Ovary (tissue), 9 donors: Measurements from ENCODE around the gene CD8A. TPM values are rescaled to one million over a fixed set of nuclear protein-coding genes. Genes with fewer than 3 reads are reported as not detected.

Experiments
- DNase-seq, 5 donors: peaks; one replicate each; pipeline ENCODE4 v3.0.0-alpha.2; 2019 to 2020
- H3K27ac ChIP-seq, 2 donors: fragments of 200-600 bp; one replicate each; pipeline versions ENCODE4 v1.5.1 to v1.8.0; 2019 to 2022
- H3K27me3 ChIP-seq: fragments of 200-600 bp; one replicate; pipeline ENCODE4 v1.8.0; 2022
- H3K36me3 ChIP-seq: fragments of 200-600 bp; sonication (generic); one replicate; pipeline ENCODE4 v1.5.1; 2019
- H3K4me1 ChIP-seq: one replicate; pipeline ENCODE4 v1.8.1; 2013; ENCODE audit warnings: mild to moderate bottlenecking, moderate library complexity; ENCODE audit not compliant: insufficient read depth
- H3K4me3 ChIP-seq: fragments of 200-600 bp; sonication (generic); one replicate; pipeline ENCODE4 v1.5.1; 2017
- H3K9me3 ChIP-seq, 2 donors: fragments of 200-600 bp in 1 of 2; sonication (generic) in 1 of 2; one replicate each; pipeline versions ENCODE4 v1.5.1 to v1.8.1; 2013 to 2019; ENCODE audit warnings: mild to moderate bottlenecking in 1 of 2, moderate library complexity in 1 of 2
- CTCF ChIP-seq, 3 donors: fragments of 450-650 bp in 2 of 3; fragments of 200-600 bp in 1 of 3; IDR thresholded peaks; one replicate each; pipeline versions ENCODE4 v1.5.1 to v1.8.0; 2016 to 2022; ENCODE audit warnings: antibody characterized with exemption in 3 of 3, mild to moderate bottlenecking in 1 of 3
- EP300 ChIP-seq: sonication (generic); formaldehyde crosslinking; IDR thresholded peaks from one replicate; pipeline ENCODE4 v1.6.1; 2017; ENCODE audit warnings: antibody characterized with exemption
- POLR2A ChIP-seq: fragments of 450-650 bp; IDR thresholded peaks from one replicate; pipeline ENCODE4 v1.6.1; 2017; ENCODE audit warnings: antibody characterized with exemption, mild to moderate bottlenecking, moderate library complexity
- WGBS, 3 donors: extraction: QIAGEN DNeasy Blood & Tissue Kit in 1 of 3; methylation state at CpG; one replicate each; pipeline versions ENCODE4 v1.1.5 to v1.1.7; 2013 to 2017; 5-methylcytosine and 5-hydroxymethylcytosine counted together
- intact Hi-C, 4 donors: fragments of 100-400 bp; cut with DNase I; formaldehyde crosslinking; loops; one replicate each; pipeline versions ENCODE4 v1.11.0 to v1.15.1; 2022 to 2023
- polyA plus RNA-seq, 2 donors: library from polyadenylated mRNA; stranded (reverse); fragments of 200-250 nt in 1 of 2; fragments of 350-450 nt in 1 of 2; fragmentation: Illumina TruSeq in 1 of 2; extraction: RNeasy Lipid Tissue Mini Kit (QIAGEN cat#74804) in 1 of 2; gene quantifications; one replicate each; pipeline ENCODE4 v1.2.3, GENCODE V29; 2013 to 2014
- total RNA-seq, 7 donors: library from RNA; depleted of rRNA in 2 of 7; stranded (reverse); fragments of >200 nt in 2 of 7; fragmentation: NEBNext Ultra II Directional in 3 of 7; extraction: Animal tissue kit (Norgen Biotek cat#: 25700) in 3 of 7; gene quantifications; one replicate each; pipeline versions ENCODE4 v1.1.0 to v1.2.4, GENCODE V29; 2016 to 2023
- donor health status: DM: no; HTN: no; CAD: no; lungs with moderate emphysema.
- donor health status: DM: no; HTN: no; CAD: no.
- donor health status: Bipolar disorder and iron deficiency.
- donor health status: DM: yes; HTN: yes; CAD: no.
- donor health status: DM: no; HTN: no; CAD: no.
- donor health status: DM: yes; HTN: yes; CAD: no.

Gene CD8A
- total and polyA plus RNA-seq, 9 donors: 0.53 to 10.0 (median 1.1) TPM

GRCh38 chr2:86775338-86775737 is 15.4 kb downstream of the CD8A start:
- Histone ChIP-seq H3K27ac (no peak overlapping the region), H3K4me1 (no peaks in the 10 kb centered on the region), H3K9me3 (no peaks in the 10 kb centered on the region), H3K4me3 (no peak overlapping the region), H3K27me3 (no peaks in the 10 kb centered on the region), H3K36me3 (no peaks in the 10 kb centered on the region)
- intact Hi-C loops: no loop called here
- no peak for DNase-seq
- TF ChIP-seq EP300 (no peak), CTCF (IDR thresholded peaks at IDR 0.05) (no peak), POLR2A (no peak)
- WGBS, 3 donors: 49 to 51% (median 50%) methylated on average over 4 of the region's 4 CpGs

- Histone ChIP-seq H3K4me1 (no peaks in the 10 kb centered on the region), H3K9me3 (no peaks in the 10 kb centered on the region), H3K36me3 (no peaks in the 10 kb centered on the region), H3K4me3 (no peak overlapping the region), H3K27ac (no peak overlapping the region), H3K27me3 (no peaks in the 10 kb centered on the region)
- no peak for TF ChIP-seq POLR2A
- TF ChIP-seq CTCF (IDR thresholded peaks at IDR 0.05): no peak
- TF ChIP-seq EP300: no peak
- intact Hi-C loops: no loop called here
- WGBS, 3 donors: 73 to 75% (median 74%) methylated on average over 5 of the region's 5 CpGs
- no peak for DNase-seq
Observed at GRCh38 chr2:86774862-86775261, 15.9 kb downstream of the CD8A start.

GRCh38 chr2:86772611-86773010 is 18.1 kb downstream of the CD8A start:
- TF ChIP-seq CTCF (IDR thresholded peaks at IDR 0.05) (no peak), EP300 (no peak), POLR2A (no peak)
- no peak overlapping the region for H3K4me3 ChIP-seq
- no peaks in the 10 kb centered on the region for H3K4me1 ChIP-seq
- H3K36me3 ChIP-seq: no peaks in the 10 kb centered on the region
- intact Hi-C loops: no loop called here
- no peak for DNase-seq
- 69 to 82% (median 77%) methylated on average over 5 of the region's 5 CpGs for WGBS, 3 donors
- H3K9me3 ChIP-seq: no peaks in the 10 kb centered on the region
- H3K27me3 ChIP-seq: no peaks in the 10 kb centered on the region
- H3K27ac ChIP-seq: no peak overlapping the region

GRCh38 chr2:86770816-86771301 is 19.9 kb downstream of the CD8A start:
- TF ChIP-seq POLR2A (no peak), CTCF (IDR thresholded peaks at IDR 0.05) (no peak), EP300 (no peak)
- H3K27me3 ChIP-seq: no peaks in the 10 kb centered on the region
- no peak overlapping the region for H3K27ac ChIP-seq
- H3K4me1 ChIP-seq: no peaks in the 10 kb centered on the region
- intact Hi-C loops: no loop called here
- no peaks in the 10 kb centered on the region for H3K36me3 ChIP-seq
- DNase-seq: no peak
- WGBS, 3 donors: 90 to 95% (median 90%) methylated on average over 6 of the region's 6 CpGs
- no peak overlapping the region for H3K4me3 ChIP-seq
- no peaks in the 10 kb centered on the region for H3K9me3 ChIP-seq

GRCh38 chr2:86769838-86770237 is 20.9 kb downstream of the CD8A start:
- Histone ChIP-seq H3K27me3 (no peaks in the 10 kb centered on the region), H3K9me3 (no peaks in the 10 kb centered on the region), H3K4me1 (no peaks in the 10 kb centered on the region), H3K36me3 (no peaks in the 10 kb centered on the region), H3K4me3 (no peak overlapping the region), H3K27ac (no peak overlapping the region)
- TF ChIP-seq CTCF (IDR thresholded peaks at IDR 0.05) (no peak), POLR2A (no peak), EP300 (no peak)
- intact Hi-C loops: no loop called here
- no peak for DNase-seq
- 78 to 92% (median 84%) methylated on average over 4 of the region's 4 CpGs for whole genome bisulfite sequencing, 3 donors
